ENCODE results near the gene TRPM4. TPM values are rescaled to one million over a fixed set of nuclear protein-coding genes. Genes with fewer than 3 reads are reported as not detected.

TRPM4 gene
- total RNA-seq, 2 donors from 2014 or later = 15.8 to 28.0 TPM

DNA sequence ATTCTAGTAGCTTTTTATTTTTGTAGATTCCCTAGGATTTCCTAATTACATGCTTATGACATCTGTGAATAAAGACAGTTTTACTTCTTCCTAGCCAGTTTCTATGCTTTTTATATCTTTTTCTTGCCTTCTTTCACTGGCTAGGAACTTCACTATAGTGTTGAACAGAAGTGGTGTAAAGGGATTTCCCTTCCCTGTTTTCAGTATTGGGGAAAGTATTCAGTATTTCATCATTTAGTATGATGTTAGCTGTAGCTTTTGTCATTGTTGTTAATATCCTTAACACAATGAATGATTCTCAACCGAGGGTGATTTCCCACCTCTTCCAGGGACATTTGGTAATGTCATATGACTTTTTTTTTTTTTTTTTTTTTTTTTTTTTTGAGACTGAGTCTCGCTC is 90.1 kb downstream of the TRPM4 start:
- no peak for DNase-seq
- Histone ChIP-seq H3K27me3 (no peaks in the 10 kb centered on the region), H3K27ac (no peak overlapping the region), H3K36me3 (replicated peaks in 1 of 2; ENCODE audit: insufficient read depth in 1 of 2, low read depth in 2 of 2) (no peaks in the 10 kb centered on the region), H3K4me1 (no peaks in the 10 kb centered on the region), H3K9me3 (no peaks in the 10 kb centered on the region), H3K4me3 (no peak overlapping the region)
- intact Hi-C loops (cut with DNase I) = no loop called here
- TF ChIP-seq POLR2A (IDR thresholded peaks at IDR 0.05) = no peak
- TF ChIP-seq, protein P1, sequence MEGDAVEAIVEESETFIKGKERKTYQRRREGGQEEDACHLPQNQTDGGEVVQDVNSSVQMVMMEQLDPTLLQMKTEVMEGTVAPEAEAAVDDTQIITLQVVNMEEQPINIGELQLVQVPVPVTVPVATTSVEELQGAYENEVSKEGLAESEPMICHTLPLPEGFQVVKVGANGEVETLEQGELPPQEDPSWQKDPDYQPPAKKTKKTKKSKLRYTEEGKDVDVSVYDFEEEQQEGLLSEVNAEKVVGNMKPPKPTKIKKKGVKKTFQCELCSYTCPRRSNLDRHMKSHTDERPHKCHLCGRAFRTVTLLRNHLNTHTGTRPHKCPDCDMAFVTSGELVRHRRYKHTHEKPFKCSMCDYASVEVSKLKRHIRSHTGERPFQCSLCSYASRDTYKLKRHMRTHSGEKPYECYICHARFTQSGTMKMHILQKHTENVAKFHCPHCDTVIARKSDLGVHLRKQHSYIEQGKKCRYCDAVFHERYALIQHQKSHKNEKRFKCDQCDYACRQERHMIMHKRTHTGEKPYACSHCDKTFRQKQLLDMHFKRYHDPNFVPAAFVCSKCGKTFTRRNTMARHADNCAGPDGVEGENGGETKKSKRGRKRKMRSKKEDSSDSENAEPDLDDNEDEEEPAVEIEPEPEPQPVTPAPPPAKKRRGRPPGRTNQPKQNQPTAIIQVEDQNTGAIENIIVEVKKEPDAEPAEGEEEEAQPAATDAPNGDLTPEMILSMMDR (IDR thresholded peaks at IDR 0.05) = no peak
- ATAC-seq = no peak
- WGBS, 2 donors = 31 to 43% methylated on average over 1 of the region's 2 CpGs

DNA sequence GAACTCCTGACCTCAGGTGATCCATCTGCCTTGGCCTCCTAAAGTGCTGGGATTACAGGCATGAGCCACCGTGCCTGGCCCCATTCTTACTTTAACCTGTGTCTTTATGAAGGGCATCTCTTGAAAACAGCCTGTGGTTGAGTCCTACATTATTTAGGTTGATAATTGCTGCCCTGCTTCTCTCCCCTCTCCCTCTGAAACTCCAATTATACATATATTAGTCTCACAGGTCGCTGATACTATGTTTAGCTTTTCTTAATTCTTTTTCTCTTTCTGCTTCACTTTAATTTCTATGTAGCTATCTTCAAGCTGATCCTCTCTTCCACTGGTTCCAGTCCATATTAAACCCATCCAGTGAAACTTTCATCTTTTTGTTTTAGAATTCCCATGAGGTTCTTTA is 92.3 kb downstream of the TRPM4 start:
- no peak for ATAC-seq
- intact Hi-C loops (cut with DNase I) = no loop called here
- no peak for DNase-seq
- H3K4me3 ChIP-seq = no peak overlapping the region
- no peaks in the 10 kb centered on the region for H3K36me3 ChIP-seq (replicated peaks in 1 of 2; ENCODE audit: insufficient read depth in 1 of 2, low read depth in 2 of 2)
- no peaks in the 10 kb centered on the region for H3K27me3 ChIP-seq
- H3K9me3 ChIP-seq = no peaks in the 10 kb centered on the region
- TF ChIP-seq, protein P1 (IDR thresholded peaks at IDR 0.05) = no peak
- TF ChIP-seq POLR2A (IDR thresholded peaks at IDR 0.05) = no peak
- H3K4me1 ChIP-seq = no peaks in the 10 kb centered on the region
- WGBS, 2 donors = 88 to 89% methylated on average over 2 of the region's 2 CpGs
- H3K27ac ChIP-seq = no peak overlapping the region

DNA sequence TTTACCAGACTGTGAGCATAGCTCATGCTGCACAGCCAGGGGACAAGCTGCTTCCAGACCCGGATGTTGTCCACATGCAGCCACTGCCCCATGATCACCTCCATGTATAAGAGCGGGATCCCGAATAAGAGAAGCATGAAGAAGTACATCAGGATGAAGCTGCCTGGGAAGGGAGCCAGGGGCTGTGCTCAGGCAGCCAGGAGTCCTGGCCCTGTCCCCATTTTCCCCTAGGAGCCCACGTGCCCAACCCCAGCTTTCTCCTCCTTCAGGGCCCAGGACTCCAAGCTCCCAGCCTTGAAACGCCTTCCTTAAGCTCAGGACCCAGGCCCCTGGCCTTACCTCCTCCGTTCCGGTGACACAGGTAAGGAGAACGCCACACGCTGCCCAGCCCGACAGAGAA is 98.1 kb downstream of the TRPM4 start:
- intact Hi-C loops (cut with DNase I) = no loop called here
- WGBS, 2 donors = 81 to 97% methylated on average over 5 to 10 of the region's 10 CpGs
- no peak for ATAC-seq
- Histone ChIP-seq H3K9me3 (peaks cover 0 to 5% (median 0%) of the 10 kb centered on the region in 3 donors), H3K4me1 (no peaks in the 10 kb centered on the region), H3K36me3 (replicated peaks in 1 of 2; ENCODE audit: insufficient read depth in 1 of 2, low read depth in 2 of 2) (no peaks in the 10 kb centered on the region), H3K4me3 (no peak overlapping the region), H3K27ac (no peak overlapping the region), H3K27me3 (no peaks in the 10 kb centered on the region)
- TF ChIP-seq POLR2A (IDR thresholded peaks at IDR 0.05) = no peak
- TF ChIP-seq, protein P1 (IDR thresholded peaks at IDR 0.05) = no peak
- DNase-seq = no peak

DNA sequence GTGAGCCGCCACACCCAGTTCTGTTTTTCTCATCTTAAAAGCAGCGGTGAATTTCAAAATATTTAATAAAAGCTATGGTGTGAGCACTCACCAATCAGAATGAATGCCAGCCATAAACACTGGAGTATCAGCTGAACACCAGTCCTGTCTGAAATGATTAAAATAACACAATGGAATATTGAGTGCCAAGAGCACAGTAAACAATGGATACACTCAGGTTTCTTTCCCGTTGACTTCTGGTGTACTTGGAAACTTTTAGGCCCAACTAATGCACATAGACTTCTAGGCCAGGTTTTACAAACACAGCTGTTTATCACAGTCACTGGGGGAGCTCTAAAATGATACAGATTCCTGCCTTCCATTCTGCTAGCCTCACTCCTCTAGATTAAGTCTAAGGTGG is 99.1 kb downstream of the TRPM4 start:
- intact Hi-C loops (cut with DNase I) = no loop called here
- no peaks in the 10 kb centered on the region for H3K36me3 ChIP-seq (replicated peaks in 1 of 2; ENCODE audit: insufficient read depth in 1 of 2, low read depth in 2 of 2)
- DNase-seq (no peak), ATAC-seq (no peak)
- 69 to 73% methylated on average over 3 of the region's 3 CpGs for WGBS, 2 donors
- H3K9me3 ChIP-seq = peaks cover 0 to 5% (median 0%) of the 10 kb centered on the region in 3 donors
- no peak overlapping the region for H3K27ac ChIP-seq
- no peak overlapping the region for H3K4me3 ChIP-seq
- H3K27me3 ChIP-seq = no peaks in the 10 kb centered on the region
- no peaks in the 10 kb centered on the region for H3K4me1 ChIP-seq
- TF ChIP-seq POLR2A (IDR thresholded peaks at IDR 0.05) = no peak
- TF ChIP-seq, protein P1 (IDR thresholded peaks at IDR 0.05) = no peak

Other genes with a start within 250 kb of the TRPM4 start
- gene DHDH, start 224.1 kb upstream of the TRPM4 start, total RNA-seq = not detected
- 10 to 100 TPM; 15.3 to 22.7 TPM for gene BAX, start 202.9 kb upstream of the TRPM4 start, total RNA-seq
- gene FTL, start 192.5 kb upstream of the TRPM4 start, total RNA-seq = 1,000 to 10,000 TPM; 1,824 to 3,385 TPM
- 10 to 100 TPM in 1 of 2 donors, 1 to 10 TPM in 1; 7.5 to 17.8 TPM for gene GYS1, start 164.5 kb upstream of the TRPM4 start, total RNA-seq
- gene RUVBL2, start 163.9 kb upstream of the TRPM4 start, total RNA-seq = 10 to 100 TPM; 46.5 to 47.2 TPM
- 10 to 100 TPM in 1 of 2 donors, not detected in 1; 45.8 TPM for gene LHB, start 140.7 kb upstream of the TRPM4 start, total RNA-seq
- not detected for gene CGB3, start 133.5 kb upstream of the TRPM4 start, total RNA-seq
- not detected for gene CGB2, start 125.9 kb upstream of the TRPM4 start, total RNA-seq
- not detected for gene CGB1, start 120.9 kb upstream of the TRPM4 start, total RNA-seq
- gene CGB5, start 113.9 kb upstream of the TRPM4 start, total RNA-seq = not detected
- gene CGB8, start 108.7 kb upstream of the TRPM4 start, total RNA-seq = not detected
- gene CGB7, start 100.0 kb upstream of the TRPM4 start, total RNA-seq = not detected
- not detected for gene NTF4, start 93.0 kb upstream of the TRPM4 start, total RNA-seq
- not detected for gene KCNA7, start 85.1 kb upstream of the TRPM4 start, total RNA-seq
- gene SNRNP70, start 72.3 kb upstream of the TRPM4 start, total RNA-seq = 100 to 1,000 TPM; 199 to 588 TPM
- gene LIN7B, start 43.4 kb upstream of the TRPM4 start, total RNA-seq = 10 to 100 TPM in 1 of 2 donors, 1 to 10 TPM in 1; 8.3 to 24.1 TPM
- gene C19orf73, start 38.6 kb upstream of the TRPM4 start, total RNA-seq = 1 to 10 TPM in 1 of 2 donors, not detected in 1; 2.3 TPM
- 10 to 100 TPM in 1 of 2 donors, 1 to 10 TPM in 1; 6.7 to 15.2 TPM for gene PPFIA3, start 38.2 kb upstream of the TRPM4 start, total RNA-seq
- gene HRC, start 2.4 kb upstream of the TRPM4 start, total RNA-seq = 1 to 10 TPM; 2.1 to 4.3 TPM
- gene SLC6A16, start 167.4 kb downstream of the TRPM4 start, total RNA-seq = 1 to 10 TPM in 1 of 2 donors, under 1 TPM in 1; 0.99 to 1.6 TPM
- gene CD37, start 177.6 kb downstream of the TRPM4 start, total RNA-seq = 1 to 10 TPM; 4.0 to 6.2 TPM
- 10 to 100 TPM; 12.2 to 15.2 TPM for gene TEAD2, start 204.6 kb downstream of the TRPM4 start, total RNA-seq
- not detected for gene DKKL1, start 206.1 kb downstream of the TRPM4 start, total RNA-seq
- 1 to 10 TPM in 1 of 2 donors, under 1 TPM in 1; 0.66 to 2.6 TPM for gene KASH5, start 230.5 kb downstream of the TRPM4 start, total RNA-seq

Measured in body of pancreas (tissue), 4 donors.